OCI-M2 (cell line): ENCODE results near the gene DUXB.

Experiments used
- DNase-seq: peaks from one replicate; lab custom pipeline; 2025; ENCODE audit not compliant: unreplicated experiment; lab: John Stamatoyannopoulos, UW

The DUXB gene

DNA sequence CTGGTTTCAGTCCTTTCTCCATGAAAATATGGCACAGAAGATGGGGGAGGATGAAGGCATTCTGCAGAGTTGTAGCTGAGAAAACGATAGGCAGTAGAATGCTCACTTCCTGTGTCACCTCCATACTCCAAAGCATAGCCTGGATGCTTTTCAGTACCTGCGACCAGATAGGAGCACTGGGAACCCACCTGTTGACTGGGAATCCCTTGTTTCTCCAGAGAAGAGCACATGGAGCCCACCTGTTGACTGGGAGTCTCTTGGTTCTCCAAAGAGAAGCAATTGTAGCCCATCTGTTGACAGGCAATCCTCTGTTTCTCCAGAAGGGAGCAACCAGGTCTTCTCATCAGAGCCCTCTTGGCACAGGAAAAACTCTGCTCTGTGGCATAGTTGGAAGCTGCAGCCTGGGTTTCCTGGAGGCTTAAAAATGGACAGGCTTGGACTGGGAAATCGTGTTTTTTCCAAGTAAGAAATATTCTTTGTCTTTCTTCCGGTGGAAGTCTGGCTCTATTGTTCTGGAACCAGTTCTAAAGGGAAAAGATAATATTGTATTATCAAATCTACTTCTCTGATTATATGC lies 40.4 kb downstream of the DUXB start:
- DNase-seq: no peak

DNA sequence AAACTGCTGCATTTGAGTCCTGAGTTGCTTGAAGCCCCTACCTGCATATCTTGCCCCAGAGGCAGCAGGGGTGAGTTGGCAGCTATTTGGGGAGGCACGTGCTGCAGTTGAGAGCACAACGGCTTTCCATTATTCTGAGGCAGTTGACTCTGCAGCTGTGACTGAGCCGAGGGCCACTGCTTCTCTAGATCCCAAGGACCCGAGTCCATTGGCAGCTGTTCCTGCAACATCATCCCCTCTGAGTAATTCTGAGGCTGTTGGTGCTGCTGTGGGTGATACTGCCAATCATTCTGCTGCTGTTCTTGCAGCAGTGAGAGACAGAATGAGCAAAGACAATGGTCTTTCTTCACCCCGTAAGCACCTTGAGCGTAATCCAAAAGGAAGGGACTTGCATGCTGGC lies 40.9 kb downstream of the DUXB start:
- no peak for DNase-seq

DNA sequence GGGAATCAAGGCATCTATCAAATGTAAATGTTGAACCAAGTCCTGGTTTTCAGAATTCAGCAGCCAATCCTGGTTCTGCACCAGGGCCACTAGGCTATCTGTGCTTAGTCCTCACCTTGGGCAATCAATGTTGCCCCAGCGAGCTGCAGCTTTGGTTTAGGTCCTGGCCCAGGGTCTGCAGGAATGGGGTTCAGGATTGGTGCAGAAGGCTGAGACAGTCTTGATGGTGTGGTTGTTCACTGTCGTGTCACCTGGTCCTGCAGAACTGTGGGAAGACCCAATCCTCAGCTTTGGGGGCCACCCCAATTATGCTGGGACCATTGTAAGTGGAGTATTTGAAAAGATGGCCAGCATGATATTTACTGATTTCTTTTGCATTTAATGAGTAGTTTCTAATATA lies 43.1 kb downstream of the DUXB start:
- DNase-seq: no peak

DNA sequence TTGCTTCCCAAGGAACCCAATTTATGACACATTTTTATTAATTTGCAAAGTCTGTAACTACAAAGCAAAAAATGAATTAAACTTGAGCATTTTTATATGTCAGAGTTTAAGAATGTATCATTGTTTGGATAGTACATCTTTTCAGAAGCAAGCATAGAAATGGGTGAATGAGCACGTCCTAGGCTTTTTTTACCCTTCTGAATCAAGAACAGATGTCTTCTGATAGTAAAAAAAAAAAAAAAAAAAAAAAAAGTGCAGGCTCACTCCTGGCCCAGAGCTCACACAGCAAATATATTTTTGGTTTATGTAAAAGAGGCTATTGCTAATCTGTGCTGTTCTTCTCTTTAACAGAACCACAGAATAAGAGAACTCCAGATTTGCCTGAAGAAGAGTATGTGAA lies 47.3 kb downstream of the DUXB start:
- DNase-seq: no peak

DNA sequence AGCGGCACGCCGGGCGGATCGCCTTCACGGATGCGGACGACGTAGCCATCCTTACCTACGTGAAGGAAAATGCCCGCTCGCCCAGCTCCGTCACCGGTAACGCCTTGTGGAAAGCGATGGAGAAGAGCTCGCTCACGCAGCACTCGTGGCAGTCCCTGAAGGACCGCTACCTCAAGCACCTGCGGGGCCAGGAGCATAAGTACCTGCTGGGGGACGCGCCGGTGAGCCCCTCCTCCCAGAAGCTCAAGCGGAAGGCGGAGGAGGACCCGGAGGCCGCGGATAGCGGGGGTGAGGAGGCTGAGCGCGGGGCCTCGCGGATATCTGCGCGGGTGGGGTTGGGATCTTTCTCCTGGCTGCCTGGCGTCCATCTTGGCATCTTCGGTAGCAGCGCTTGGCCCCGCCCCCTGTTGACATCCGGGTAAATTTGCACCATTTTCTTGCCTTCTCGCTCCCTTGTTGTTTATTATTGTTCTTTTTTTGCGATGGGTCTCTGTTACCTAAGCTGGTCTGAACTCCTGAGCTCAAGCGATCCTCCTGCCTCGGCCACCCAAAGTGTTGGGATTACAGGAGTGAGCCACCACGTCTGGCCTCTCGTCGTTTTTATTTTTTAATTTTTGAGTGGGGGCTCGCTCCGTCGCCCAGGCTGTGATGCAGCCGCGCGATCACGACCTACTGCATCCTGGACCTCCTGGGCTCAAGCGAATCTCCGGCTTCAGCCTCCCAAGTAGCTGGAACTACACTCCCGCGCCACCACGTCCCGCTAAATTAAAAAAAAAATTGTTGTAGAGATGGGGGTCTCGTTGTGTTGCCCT lies 52.8 kb downstream of the DUXB start:
- DNase-seq: no peak

DNA sequence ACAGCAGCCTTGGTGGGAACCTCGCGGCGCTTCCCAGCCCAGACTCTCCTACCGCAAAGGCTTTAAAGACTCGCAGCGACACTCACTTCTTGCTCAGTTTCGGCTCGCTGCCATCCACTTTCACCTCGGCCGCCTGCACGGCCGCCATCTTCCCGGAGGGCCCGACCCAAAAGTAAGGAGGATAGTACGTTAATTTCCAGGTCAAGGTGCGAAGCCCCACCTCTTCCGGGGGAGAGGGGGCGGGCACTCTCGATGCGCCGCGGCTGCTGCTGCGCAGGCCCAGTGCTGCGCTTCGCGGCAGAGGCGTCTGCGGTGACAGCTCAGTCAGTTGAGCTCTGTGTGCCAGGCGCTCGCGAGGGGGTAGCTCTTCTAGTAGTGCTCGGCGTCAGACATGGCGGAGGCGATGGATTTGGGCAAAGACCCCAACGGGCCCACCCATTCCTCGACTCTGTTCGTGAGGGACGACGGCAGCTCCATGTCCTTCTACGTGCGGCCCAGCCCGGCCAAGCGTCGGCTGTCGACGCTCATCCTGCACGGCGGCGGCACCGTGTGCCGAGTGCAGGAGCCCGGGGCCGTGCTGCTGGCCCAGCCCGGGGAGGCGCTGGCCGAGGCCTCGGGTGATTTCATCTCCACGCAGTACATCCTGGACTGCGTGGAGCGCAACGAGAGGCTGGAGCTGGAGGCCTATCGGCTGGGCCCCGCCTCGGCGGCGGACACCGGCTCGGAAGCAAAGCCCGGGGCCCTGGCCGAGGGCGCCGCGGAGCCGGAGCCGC lies 53.6 kb downstream of the DUXB start, which contains the start of the genes KARS1 and TERF2IP:
KARS1 (minus strand) TSS at position 174 of the 773 bp plus-strand sequence; CDS start at position 148, 26 bp downstream.
TERF2IP (plus strand) TSS at position 282 of the 773 bp plus-strand sequence; CDS start at position 392, 110 bp downstream.
- DNase-seq: no peak

DNA sequence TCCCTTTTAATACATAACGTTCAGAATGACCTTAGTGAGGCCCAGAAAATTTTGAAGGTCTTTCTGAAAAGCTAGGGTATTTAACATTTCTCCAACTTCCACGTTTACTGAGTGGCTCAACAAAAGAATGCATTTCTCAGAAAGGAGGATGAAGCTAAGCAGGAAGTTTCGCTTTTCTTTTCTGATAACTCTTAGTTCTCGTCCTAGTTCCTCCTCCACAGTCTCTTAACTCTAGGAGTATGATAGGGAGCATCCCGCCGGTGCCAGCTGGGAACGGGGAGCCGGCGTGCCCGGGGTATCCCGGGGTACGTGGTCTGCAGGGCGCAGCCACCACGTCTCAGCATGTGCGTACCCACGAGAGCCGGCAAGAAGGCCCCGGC lies 54.2 kb downstream of the DUXB start:
- DNase-seq: no peak

DNA sequence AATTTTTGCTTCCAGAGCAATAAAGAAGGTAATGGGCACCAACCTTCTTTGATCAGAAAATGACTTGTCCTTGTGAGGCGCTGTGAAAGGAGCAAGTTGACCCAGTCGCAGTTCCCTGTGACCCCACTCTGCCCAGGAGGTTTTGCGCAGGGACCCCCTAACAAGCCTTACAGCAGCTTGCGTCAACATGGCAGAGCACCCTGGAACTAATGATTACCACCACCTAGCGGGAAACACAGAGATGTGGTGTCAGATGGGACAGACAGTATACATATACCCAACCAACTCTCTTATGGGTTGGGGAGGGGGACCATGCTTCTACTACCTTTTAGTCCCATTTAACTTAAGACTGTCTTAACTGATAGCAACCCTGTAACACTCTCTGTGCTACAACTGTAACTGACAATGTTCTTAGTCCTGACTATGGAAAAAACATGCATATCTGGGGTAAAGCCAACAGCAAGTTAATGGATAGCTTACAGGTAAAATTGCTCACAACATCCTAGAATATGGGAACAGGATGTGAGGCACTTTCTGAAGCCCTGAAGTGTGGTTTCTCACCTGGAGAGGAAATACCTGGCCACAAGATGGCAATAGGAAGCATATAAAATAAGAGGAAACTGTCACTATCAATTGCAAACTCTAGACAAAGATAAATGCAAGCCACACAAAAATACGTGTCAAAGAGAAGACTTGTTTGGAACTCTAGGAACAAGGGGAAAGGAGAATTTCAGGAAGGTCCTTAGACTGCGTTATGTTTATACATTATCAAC lies 56.8 kb downstream of the DUXB start:
- no peak for DNase-seq
